ENCODE results near the gene SPDEF. TPM values are rescaled to one million over a fixed set of nuclear protein-coding genes. Genes with fewer than 3 reads are reported as not detected.

Gene SPDEF
- total and polyA plus RNA-seq, 10 of the 15 experiments (the other 5 are each of a cell fraction or from before 2014, with no cell fraction given) = not detected

DNA sequence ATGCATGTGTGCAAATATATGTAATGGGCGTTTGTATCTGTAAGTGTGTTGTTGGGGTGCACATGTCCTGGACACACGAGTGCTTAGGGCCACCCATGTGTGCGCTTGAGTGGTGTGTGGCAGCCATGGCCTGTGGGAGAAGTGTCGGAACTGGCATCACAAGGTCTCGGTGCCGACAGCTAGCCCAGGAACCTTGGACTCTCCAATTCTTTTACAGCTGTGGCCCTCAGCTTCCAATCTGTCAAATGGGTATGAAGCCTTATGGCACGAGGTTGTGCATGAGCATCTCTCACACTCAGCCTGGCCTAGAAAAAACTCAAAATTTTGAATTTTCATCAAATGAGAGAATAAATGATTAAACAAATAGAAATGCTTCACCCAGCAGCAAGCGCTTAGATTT is 42.0 kb downstream of the SPDEF start:
- no peak overlapping the region for H3K4me2 ChIP-seq (ENCODE audit: control insufficient read depth, insufficient read depth)
- FAIRE-seq (no peak), ATAC-seq (no peak), DNase-seq (ENCODE audit: low read depth, low spot score) (no peak)
- CTCF ChIA-PET = no interaction called here
- 46% methylated on average over 8 of the region's 8 CpGs for WGBS (ENCODE audit: insufficient coverage, insufficient replicate concordance, low lambda C conversion rate, missing lambda C conversion rate)
- no peaks in the 10 kb centered on the region for H3K79me2 ChIP-seq (ENCODE audit: control insufficient read depth, insufficient read depth, low read length)
- H3K27ac ChIP-seq (ENCODE audit: control insufficient read depth, insufficient read depth) = no peak overlapping the region
- intact Hi-C loops (cut with micrococcal nuclease; ENCODE audit: unreplicated experiment) (no loop called here), in situ Hi-C loops (cut with MboI) (no loop called here)
- no peaks in the 10 kb centered on the region for H3K36me3 ChIP-seq (ENCODE audit: control insufficient read depth in 2 of 2, insufficient read depth in 2 of 2, low read length in 1 of 2)
- BruUV-seq (replicated peaks) = no TSS peak
- H3K9ac ChIP-seq (ENCODE audit: control insufficient read depth, insufficient read depth, low read length) = no peak overlapping the region
- H3K27me3 ChIP-seq (replicated peaks in 1 of 2; ENCODE audit: control insufficient read depth in 2 of 2, insufficient read depth in 2 of 2, low read length in 1 of 2) = no peaks in the 10 kb centered on the region
- POLR2A ChIA-PET = no interaction called here
- TF ChIP-seq POLR2A (IDR thresholded peaks at IDR 0.05; ENCODE audit: low read depth, low read length) = no peak
- TF ChIP-seq IRF4 (IDR thresholded peaks at IDR 0.05; ENCODE audit: low read depth, low read length) = no peak
- TF ChIP-seq, protein P1, sequence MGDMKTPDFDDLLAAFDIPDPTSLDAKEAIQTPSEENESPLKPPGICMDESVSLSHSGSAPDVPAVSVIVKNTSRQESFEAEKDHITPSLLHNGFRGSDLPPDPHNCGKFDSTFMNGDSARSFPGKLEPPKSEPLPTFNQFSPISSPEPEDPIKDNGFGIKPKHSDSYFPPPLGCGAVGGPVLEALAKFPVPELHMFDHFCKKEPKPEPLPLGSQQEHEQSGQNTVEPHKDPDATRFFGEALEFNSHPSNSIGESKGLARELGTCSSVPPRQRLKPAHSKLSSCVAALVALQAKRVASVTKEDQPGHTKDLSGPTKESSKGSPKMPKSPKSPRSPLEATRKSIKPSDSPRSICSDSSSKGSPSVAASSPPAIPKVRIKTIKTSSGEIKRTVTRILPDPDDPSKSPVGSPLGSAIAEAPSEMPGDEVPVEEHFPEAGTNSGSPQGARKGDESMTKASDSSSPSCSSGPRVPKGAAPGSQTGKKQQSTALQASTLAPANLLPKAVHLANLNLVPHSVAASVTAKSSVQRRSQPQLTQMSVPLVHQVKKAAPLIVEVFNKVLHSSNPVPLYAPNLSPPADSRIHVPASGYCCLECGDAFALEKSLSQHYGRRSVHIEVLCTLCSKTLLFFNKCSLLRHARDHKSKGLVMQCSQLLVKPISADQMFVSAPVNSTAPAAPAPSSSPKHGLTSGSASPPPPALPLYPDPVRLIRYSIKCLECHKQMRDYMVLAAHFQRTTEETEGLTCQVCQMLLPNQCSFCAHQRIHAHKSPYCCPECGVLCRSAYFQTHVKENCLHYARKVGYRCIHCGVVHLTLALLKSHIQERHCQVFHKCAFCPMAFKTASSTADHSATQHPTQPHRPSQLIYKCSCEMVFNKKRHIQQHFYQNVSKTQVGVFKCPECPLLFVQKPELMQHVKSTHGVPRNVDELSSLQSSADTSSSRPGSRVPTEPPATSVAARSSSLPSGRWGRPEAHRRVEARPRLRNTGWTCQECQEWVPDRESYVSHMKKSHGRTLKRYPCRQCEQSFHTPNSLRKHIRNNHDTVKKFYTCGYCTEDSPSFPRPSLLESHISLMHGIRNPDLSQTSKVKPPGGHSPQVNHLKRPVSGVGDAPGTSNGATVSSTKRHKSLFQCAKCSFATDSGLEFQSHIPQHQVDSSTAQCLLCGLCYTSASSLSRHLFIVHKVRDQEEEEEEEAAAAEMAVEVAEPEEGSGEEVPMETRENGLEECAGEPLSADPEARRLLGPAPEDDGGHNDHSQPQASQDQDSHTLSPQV (IDR thresholded peaks at IDR 0.05) = no peak
- TF ChIP-seq, protein P2, sequence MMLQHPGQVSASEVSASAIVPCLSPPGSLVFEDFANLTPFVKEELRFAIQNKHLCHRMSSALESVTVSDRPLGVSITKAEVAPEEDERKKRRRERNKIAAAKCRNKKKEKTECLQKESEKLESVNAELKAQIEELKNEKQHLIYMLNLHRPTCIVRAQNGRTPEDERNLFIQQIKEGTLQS (IDR thresholded peaks at IDR 0.05; ENCODE audit: borderline replicate concordance, extremely low read depth, low read depth, low read length) = no peak
- TF ChIP-seq ZNF207 (IDR thresholded peaks at IDR 0.05; ENCODE audit: borderline replicate concordance) = no peak
- TF ChIP-seq ZNF384 (IDR thresholded peaks at IDR 0.05; ENCODE audit: borderline replicate concordance, low read depth, low read length) = no peak
- no peak for TF ChIP-seq SUPT20H (IDR thresholded peaks at IDR 0.05; ENCODE audit: borderline replicate concordance, control insufficient read depth, low read depth, low read length)
- no peak for TF ChIP-seq PML (IDR thresholded peaks at IDR 0.05; ENCODE audit: low read length)
- TF ChIP-seq ZBED1 (IDR thresholded peaks at IDR 0.05; ENCODE audit: borderline replicate concordance) = no peak
- no peak for TF ChIP-seq ZNF622 (IDR thresholded peaks at IDR 0.05)
- no peak for TF ChIP-seq DPF2 (IDR thresholded peaks at IDR 0.05)
- no peak for TF ChIP-seq CBX5 (IDR thresholded peaks at IDR 0.05; ENCODE audit: low read depth)
- no peaks in the 10 kb centered on the region for H3K4me1 ChIP-seq (ENCODE audit: control insufficient read depth, insufficient read depth, low read length)
- H4K20me1 ChIP-seq (ENCODE audit: control insufficient read depth, insufficient read depth) = no peaks in the 10 kb centered on the region
- H3K4me3 ChIP-seq = no peak overlapping the region
- SMC1A ChIA-PET (ENCODE audit: uncharacterized antibody, unreplicated experiment) = no interaction called here
- RAD21 ChIA-PET (ENCODE audit: unreplicated experiment) = no interaction called here
- H3K9me3 ChIP-seq (replicated peaks; ENCODE audit: control insufficient read depth, insufficient read depth, low read length) = peaks cover 2% of the 10 kb centered on the region; the same call in 1 of the 3 replicates
- H2AFZ ChIP-seq (ENCODE audit: control insufficient read depth, low read depth, low read length) = no peak overlapping the region

Measured in GM12878 (cell line).